ENCODE results near the gene CDH15. TPM values are rescaled to one million over a fixed set of nuclear protein-coding genes. Genes with fewer than 3 reads are reported as not detected.

Gene CDH15
- not detected for total RNA-seq
- long read RNA-seq = 0 reads

GRCh38 chr16:89171216-89172170 is at the start of gene CDH15:
CDH15 (plus strand) TSS chr16:89171748; CDS start chr16:89171832, 84 bp downstream.
- DNase-seq (ENCODE audit: low spot score) = peak; percentile 95

GRCh38 chr16:89122322-89122851 is 49.2 kb upstream of the CDH15 start:
- DNase-seq (ENCODE audit: low spot score) = no peak

GRCh38 chr16:89123001-89123830 is 48.3 kb upstream of the CDH15 start:
- no peak for DNase-seq (ENCODE audit: low spot score)

GRCh38 chr16:89123831-89124100 is 47.8 kb upstream of the CDH15 start:
- DNase-seq (ENCODE audit: low spot score) = no peak

GRCh38 chr16:89129378-89129777 is 42.2 kb upstream of the CDH15 start:
- no peak for DNase-seq (ENCODE audit: low spot score)

GRCh38 chr16:89130448-89130847 is 41.1 kb upstream of the CDH15 start:
- no peak for DNase-seq (ENCODE audit: low spot score)

- no peak for DNase-seq (ENCODE audit: low spot score)
Observed at GRCh38 chr16:89131783-89132182, 39.8 kb upstream of the CDH15 start.

- DNase-seq (ENCODE audit: low spot score) = no peak
Observed at GRCh38 chr16:89132194-89133005, 39.1 kb upstream of the CDH15 start.

GRCh38 chr16:89133457-89134127 is 38.0 kb upstream of the CDH15 start:
- no peak for DNase-seq (ENCODE audit: low spot score)

- DNase-seq (ENCODE audit: low spot score) = no peak
Observed at GRCh38 chr16:89134269-89134668, 37.3 kb upstream of the CDH15 start.

- no peak for DNase-seq (ENCODE audit: low spot score)
Observed at GRCh38 chr16:89135166-89135565, 36.4 kb upstream of the CDH15 start.

GRCh38 chr16:89135971-89136765 is 35.4 kb upstream of the CDH15 start:
- DNase-seq (ENCODE audit: low spot score) = no peak

GRCh38 chr16:89136931-89137330 is 34.6 kb upstream of the CDH15 start:
- DNase-seq (ENCODE audit: low spot score) = no peak

GRCh38 chr16:89137666-89138512 is 33.7 kb upstream of the CDH15 start:
- DNase-seq (ENCODE audit: low spot score) = no peak

- no peak for DNase-seq (ENCODE audit: low spot score)
Observed at GRCh38 chr16:89138513-89138795, 33.1 kb upstream of the CDH15 start.

- DNase-seq (ENCODE audit: low spot score) = no peak
Observed at GRCh38 chr16:89138843-89139520, 32.6 kb upstream of the CDH15 start.

GRCh38 chr16:89139907-89140361 is 31.6 kb upstream of the CDH15 start:
- no peak for DNase-seq (ENCODE audit: low spot score)

GRCh38 chr16:89140401-89140800 is 31.1 kb upstream of the CDH15 start:
- no peak for DNase-seq (ENCODE audit: low spot score)

All from mesenteric fat pad (tissue), 1 donor.